ENCODE measurements around the gene SHISA4. TPM values are rescaled to one million over a fixed set of nuclear protein-coding genes. Genes with fewer than 3 reads are reported as not detected.
A peak's percentile ranks its signal among the peaks of the same experiment; 100 is the strongest.
"Not testable (repeated sequence)": the region's sequence is repeated elsewhere in the genome, so short reads cannot be mapped to it uniquely, and the experiment has no call there.

The SHISA4 gene
- total RNA-seq, 1 experiment from 2014 or later = 0.31 TPM

GRCh38 chr1:201895120-201895665 lies 6.5 kb downstream of the SHISA4 start:
- no peak for DNase-seq (ENCODE audit: low spot score)
- in situ Hi-C loops (cut with HindIII; ENCODE audit: low sequenced_read_pairs) = no loop called here

- in situ Hi-C loops (cut with HindIII; ENCODE audit: low sequenced_read_pairs) = no loop called here
- DNase-seq (ENCODE audit: low spot score) = peak; percentile 79
These were observed 7.5 kb downstream of the SHISA4 start for GRCh38 chr1:201895913-201896807.

GRCh38 chr1:201896951-201897391 lies 8.3 kb downstream of the SHISA4 start:
- in situ Hi-C loops (cut with HindIII; ENCODE audit: low sequenced_read_pairs) = no loop called here
- DNase-seq (ENCODE audit: low spot score) = no peak

- in situ Hi-C loops (cut with HindIII; ENCODE audit: low sequenced_read_pairs) = no loop called here
These were observed 9.7 kb downstream of the SHISA4 start for GRCh38 chr1:201898240-201898894.

GRCh38 chr1:201898992-201899391 lies 10.3 kb downstream of the SHISA4 start:
- in situ Hi-C loops (cut with HindIII; ENCODE audit: low sequenced_read_pairs) = no loop called here
- no peak for DNase-seq (ENCODE audit: low spot score)

More at GRCh38 chr1:201898240-201898894, 9.7 kb downstream of the SHISA4 start:
- DNase-seq (ENCODE audit: low spot score) = no peak

GRCh38 chr1:201899683-201900429 lies 11.2 kb downstream of the SHISA4 start:
- DNase-seq (ENCODE audit: low spot score) = no peak
- in situ Hi-C loops (cut with HindIII; ENCODE audit: low sequenced_read_pairs) = no loop called here

- no peak for DNase-seq (ENCODE audit: low spot score)
- in situ Hi-C loops (cut with HindIII; ENCODE audit: low sequenced_read_pairs) = no loop called here
These were observed 11.8 kb downstream of the SHISA4 start for GRCh38 chr1:201900476-201900875.

GRCh38 chr1:201901036-201901435 lies 12.3 kb downstream of the SHISA4 start:
- DNase-seq (ENCODE audit: low spot score); in situ Hi-C loops (cut with HindIII; ENCODE audit: low sequenced_read_pairs): not testable (repeated sequence)

GRCh38 chr1:201902198-201902597 lies 13.5 kb downstream of the SHISA4 start:
- in situ Hi-C loops (cut with HindIII; ENCODE audit: low sequenced_read_pairs) = no loop called here

GRCh38 chr1:201903135-201903534 lies 14.4 kb downstream of the SHISA4 start:
- DNase-seq (ENCODE audit: low spot score) = no peak
- in situ Hi-C loops (cut with HindIII; ENCODE audit: low sequenced_read_pairs) = no loop called here

More at GRCh38 chr1:201902198-201902597, 13.5 kb downstream of the SHISA4 start:
- DNase-seq (ENCODE audit: low spot score) = no peak

- in situ Hi-C loops (cut with HindIII; ENCODE audit: low sequenced_read_pairs) = no loop called here
- no peak for DNase-seq (ENCODE audit: low spot score)
These were observed 15.9 kb downstream of the SHISA4 start for GRCh38 chr1:201904579-201904978.

- in situ Hi-C loops (cut with HindIII; ENCODE audit: low sequenced_read_pairs) = no loop called here
- no peak for DNase-seq (ENCODE audit: low spot score)
These were observed 16.7 kb downstream of the SHISA4 start for GRCh38 chr1:201905234-201905890.

- in situ Hi-C loops (cut with HindIII; ENCODE audit: low sequenced_read_pairs) = no loop called here
- no peak for DNase-seq (ENCODE audit: low spot score)
These were observed 17.6 kb downstream of the SHISA4 start for GRCh38 chr1:201906336-201906735.

- DNase-seq (ENCODE audit: low spot score) = no peak
- in situ Hi-C loops (cut with HindIII; ENCODE audit: low sequenced_read_pairs) = no loop called here
These were observed 18.9 kb downstream of the SHISA4 start for GRCh38 chr1:201907621-201908020.

- in situ Hi-C loops (cut with HindIII; ENCODE audit: low sequenced_read_pairs) = no loop called here
These were observed 23.3 kb downstream of the SHISA4 start for GRCh38 chr1:201911826-201912571.

GRCh38 chr1:201912832-201913231 lies 24.1 kb downstream of the SHISA4 start:
- DNase-seq (ENCODE audit: low spot score) = no peak
- in situ Hi-C loops (cut with HindIII; ENCODE audit: low sequenced_read_pairs) = no loop called here

More at GRCh38 chr1:201911826-201912571, 23.3 kb downstream of the SHISA4 start:
- no peak for DNase-seq (ENCODE audit: low spot score)

- no peak for DNase-seq (ENCODE audit: low spot score)
- in situ Hi-C loops (cut with HindIII; ENCODE audit: low sequenced_read_pairs) = no loop called here
These were observed 25.9 kb downstream of the SHISA4 start for GRCh38 chr1:201914456-201915235.

All from G401 (cell line).